EH (cell line): ENCODE data around the gene ITGA3.

Source experiments
- DNase-seq: peaks from one replicate; pipeline ENCODE4 v3.0.0-alpha.2; 2015; ENCODE audit warnings: low read depth

The ITGA3 gene

DNA sequence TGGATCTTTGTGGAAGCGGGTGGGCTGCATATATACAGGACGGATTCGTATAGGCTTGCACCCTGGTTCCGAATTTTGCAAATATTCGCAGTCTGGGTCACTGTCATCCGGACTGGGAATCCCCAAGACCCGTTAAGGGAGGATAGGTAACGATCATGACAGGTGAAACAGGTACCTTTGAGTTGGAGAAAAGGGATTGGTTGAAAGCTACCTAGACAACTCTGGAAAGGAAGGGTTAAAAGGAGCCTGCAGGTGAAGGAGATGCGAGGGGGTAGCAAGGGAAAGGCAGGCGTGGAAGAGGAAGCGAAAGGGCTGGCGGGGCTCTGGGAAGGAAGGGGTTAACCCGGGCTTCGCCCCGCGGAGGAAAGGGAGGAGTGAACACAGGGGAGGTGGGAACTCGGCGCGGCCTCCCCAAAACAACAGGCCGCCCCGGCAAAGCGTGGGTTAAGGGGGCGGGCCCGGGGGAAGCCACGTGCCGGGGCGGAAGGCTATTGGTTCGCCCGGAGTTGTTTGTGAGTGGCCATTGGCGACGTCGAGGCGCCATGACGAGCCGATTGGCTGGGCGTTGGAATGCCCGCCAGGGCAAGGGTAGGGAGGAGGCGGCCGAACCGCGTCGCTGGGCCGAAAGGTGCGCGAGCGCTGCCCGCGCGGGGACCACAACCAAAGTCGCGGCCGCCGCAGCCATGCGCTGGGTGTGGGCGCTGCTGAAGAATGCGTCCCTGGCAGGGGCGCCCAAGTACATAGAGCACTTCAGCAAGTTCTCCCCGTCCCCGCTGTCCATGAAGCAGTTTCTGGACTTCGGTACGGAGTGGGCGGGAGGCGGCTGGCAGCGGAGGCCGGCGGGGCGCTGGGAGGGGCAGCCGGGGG is 39.1 kb downstream of the ITGA3 start, which contains the start of gene PDK2:
Gene PDK2, plus strand, starts transcription at position 599 of the 867 bp plus-strand sequence. Its CDS starts 85 bp downstream, at position 684.
- peak; percentile 96 for DNase-seq

DNA sequence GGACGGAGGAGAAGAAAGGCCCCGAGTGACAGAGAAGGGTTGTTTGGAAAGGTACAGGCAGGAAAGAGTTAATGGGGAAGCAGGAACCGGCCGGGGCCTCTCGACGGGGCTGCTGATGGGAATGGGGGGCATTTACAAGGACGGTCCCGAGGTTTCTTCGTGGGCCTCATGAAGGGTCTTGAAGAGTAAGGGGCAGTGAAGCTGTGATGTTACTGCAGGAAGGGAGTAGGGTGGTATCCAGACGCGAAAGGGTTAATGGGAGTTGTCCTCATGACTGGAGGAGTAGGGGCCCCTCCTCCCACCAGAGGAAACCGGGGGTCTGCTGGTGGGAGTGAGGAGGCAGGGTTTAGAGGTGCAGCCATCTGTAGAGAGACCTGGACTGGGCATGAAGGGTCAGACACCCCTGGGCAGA is 39.7 kb downstream of the ITGA3 start:
- no peak for DNase-seq

DNA sequence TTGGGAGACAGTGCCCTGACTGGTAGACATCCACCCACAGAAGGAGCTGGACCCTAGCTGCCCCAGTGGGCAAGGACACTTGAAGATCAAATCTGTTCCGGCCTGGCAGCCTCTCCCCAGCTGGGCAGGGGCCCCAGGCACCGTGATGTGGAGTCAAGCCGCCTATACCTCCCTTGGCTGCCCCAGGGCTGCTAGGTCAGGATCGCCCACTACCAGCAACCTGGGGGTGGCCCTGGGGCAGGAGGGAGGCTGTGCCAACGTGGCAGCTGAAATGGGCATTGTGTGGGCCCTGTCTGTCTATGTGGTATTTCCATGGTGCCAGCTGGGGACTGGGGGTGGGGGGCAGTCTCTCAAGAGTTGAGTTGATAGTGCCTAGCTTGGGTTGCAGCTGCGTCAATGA is 40.2 kb downstream of the ITGA3 start:
- no peak for DNase-seq

DNA sequence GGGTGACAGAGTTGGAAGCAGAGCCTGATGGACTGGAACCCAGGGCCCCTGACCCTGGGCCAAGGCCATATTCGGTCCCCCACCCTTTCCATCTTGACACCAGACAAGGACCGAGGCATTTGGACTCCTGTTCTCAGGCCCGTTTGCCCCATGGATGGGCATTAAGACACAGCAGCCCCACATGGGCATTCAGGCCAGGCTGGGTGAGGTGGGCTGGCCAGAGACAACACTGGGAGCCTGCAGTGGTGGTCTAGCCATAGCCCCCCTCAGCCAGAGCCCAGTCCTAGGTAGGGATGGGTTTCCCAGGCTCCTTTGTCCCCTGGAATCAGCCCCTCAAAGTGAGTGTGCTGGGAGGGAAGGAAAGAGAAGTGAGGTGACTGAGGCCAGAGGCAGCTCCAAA is 40.8 kb downstream of the ITGA3 start:
- DNase-seq = no peak

DNA sequence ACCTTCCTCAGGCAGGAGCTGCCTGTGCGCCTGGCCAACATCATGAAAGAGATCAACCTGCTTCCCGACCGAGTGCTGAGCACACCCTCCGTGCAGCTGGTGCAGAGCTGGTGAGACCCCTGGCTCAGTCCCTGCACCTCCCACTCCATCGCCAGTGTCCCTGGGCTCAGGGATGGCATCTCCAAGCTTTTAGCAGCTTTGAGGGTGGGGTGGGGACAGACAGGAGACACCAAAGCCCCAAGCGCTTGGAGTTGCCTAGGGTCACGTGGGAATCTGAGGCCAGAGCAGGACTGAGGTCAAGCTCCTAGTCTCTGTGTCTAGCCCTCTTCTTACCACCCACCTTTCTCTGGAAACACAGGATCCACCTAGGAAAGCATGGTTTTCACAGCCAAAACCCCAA is 41.5 kb downstream of the ITGA3 start:
- no peak for DNase-seq

DNA sequence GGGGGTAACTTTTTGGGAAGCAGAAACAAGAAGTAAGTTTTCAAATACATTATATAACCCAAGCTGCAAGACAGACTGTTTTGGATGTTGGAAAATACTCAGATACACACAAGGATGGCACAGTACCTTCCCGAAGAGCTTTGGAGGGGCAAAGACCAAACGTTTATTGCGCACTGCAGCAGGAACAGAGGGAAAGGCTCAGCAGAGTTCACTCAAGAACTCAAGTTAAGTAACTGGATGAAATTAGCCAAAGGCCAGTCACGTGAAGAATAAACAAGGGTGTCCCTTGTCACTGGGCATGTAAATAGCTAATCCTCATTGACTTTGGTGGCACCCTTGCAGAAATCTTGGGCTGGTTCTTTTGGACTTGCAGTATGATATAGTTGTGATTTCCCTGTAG is 42.0 kb downstream of the ITGA3 start:
- DNase-seq = no peak

DNA sequence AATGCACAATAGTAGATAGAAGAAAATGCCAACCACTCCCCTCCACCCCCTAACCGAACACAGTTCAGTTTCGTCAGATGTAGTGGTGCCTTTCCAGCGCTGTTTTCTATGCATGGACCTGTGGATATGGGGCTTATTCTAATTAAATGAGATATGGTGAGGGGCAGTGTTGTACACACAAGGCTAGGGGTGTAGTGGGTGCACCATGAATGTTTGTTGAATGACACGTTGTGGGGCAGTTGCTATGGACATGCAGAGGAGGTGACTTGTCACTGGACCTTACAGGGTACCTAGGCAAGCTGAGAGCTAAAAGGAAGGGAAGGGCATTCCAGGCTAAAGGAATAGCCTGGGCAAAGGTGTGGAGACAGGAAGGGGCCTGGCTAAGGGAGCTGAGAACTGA is 42.7 kb downstream of the ITGA3 start:
- no peak for DNase-seq

GRCh38 chr17:50099003-50099402 is 43.1 kb downstream of the ITGA3 start:
- no peak for DNase-seq

DNA sequence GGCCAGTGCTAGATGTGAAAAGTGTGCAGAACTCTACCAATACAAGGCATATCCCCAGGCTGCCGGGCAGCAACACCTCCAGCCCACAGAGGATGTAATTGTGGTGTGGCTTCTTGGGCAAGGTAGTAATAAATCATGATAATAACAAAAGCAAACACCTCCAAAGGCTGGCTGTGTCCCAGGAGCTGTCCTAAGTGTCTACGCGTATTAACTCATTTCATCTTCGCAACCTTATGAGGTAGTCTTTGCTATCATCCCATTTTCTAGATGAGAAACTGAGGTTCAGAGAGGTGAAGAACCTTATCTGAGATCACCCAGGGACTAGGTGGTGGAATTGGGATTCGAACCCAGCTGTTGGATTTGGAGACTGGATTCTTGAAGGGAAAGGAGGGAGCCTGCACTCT is 44.6 kb downstream of the ITGA3 start:
- DNase-seq = no peak

GRCh38 chr17:50100921-50101345 is 45.0 kb downstream of the ITGA3 start:
- peak; percentile 57 for DNase-seq

- DNase-seq = peak; percentile 57
Measured at GRCh38 chr17:50101346-50102163, 45.6 kb downstream of the ITGA3 start.

DNA sequence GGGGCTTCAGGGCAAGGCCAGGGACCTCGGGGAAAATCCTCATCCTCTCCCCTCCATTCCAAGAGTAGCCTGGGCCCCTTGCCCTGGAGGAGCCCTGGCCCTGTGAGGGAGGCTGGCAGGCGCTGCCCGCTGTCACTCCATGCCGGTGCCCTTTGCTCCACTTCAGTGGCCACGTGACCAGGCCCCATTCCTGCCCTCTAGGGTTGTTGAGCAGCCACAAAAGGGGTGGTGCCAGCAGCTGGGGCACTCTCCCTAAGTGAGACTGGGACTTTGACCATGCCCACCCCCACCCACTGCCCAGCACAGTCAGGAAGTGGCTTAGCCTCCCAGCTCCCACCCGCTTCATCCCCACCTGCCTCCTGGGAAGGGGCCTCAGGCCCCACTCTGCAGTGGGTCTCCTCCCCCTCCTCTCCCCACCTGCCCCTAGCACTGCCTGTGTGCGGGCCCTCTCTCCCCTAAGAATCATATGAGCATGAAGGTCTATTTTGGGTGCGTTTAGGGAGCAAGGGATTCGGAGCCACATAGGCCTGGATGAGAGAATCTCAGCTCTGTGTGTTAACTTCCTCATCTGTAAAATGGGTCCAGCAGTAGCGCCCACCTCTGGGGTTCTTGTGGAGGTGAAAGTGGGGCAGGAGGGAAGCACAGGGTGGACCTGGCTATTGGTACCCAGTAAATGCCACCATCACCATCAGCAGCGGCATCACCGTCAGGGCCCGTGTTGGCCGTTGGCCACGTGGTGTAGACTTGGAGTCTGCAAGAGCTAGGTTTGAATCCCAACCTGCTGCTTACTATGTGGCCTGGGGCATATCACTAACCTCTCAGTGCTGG is 46.5 kb downstream of the ITGA3 start:
- no peak for DNase-seq

DNA sequence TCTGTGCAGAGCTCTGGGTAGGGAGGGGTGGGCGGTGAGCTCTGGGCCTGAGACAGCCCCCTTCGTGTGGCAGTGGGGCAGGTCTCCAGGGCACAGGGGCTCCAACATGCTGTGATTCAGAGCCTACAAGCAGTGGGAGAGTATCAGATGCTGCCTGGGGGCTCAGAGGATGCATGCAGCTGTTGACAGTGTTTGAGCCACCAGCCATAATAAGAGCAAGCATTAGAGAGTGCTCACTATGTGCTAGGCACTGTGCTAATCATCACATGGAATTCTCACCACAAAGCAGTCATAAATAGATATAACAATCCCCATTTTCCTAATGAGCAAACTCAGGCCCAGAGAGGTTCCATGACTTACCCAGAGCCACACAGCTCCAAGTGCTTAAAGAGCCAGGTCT is 47.3 kb downstream of the ITGA3 start:
- DNase-seq = no peak

- DNase-seq = no peak
Measured at GRCh38 chr17:50103941-50104340, 48.0 kb downstream of the ITGA3 start.

GRCh38 chr17:50105811-50106210 is 49.9 kb downstream of the ITGA3 start:
- DNase-seq = no peak

GRCh38 chr17:50106393-50107131 is 50.7 kb downstream of the ITGA3 start:
- DNase-seq = no peak

- peak; percentile 64 for DNase-seq
Measured at GRCh38 chr17:50107790-50108414, 52.0 kb downstream of the ITGA3 start.

DNA sequence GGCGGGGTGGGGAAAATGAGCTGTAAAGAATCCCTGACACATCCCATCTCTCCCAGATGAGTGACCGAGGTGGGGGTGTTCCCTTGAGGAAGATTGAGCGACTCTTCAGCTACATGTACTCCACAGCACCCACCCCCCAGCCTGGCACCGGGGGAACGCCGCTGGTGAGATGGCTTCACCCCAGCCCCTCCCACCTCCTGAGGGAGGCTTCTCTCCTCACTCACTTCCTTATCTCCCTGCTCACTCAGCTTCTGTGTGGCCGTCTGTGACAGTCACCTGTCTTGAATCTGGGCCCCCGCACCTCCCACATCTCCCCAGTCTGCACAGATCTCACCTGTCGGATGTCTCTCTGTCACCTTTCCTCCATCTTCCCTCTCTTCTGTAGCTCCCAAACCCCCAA is 52.6 kb downstream of the ITGA3 start:
- no peak for DNase-seq

DNA sequence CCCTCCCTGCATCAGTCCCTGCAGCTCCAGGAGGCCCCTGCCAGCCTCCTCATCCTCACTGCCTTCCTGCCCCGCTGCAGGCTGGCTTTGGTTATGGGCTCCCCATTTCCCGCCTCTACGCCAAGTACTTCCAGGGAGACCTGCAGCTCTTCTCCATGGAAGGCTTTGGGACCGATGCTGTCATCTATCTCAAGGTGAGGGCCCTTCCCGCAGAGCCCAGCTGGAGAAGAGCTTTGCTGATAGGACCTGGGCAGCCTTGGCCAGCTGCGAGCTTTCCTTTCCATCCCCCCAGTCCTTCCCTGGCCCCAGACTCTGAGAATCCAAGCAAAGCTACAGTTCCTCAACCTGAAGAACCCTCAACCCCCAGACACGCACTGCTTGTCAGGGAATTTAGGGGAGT is 53.3 kb downstream of the ITGA3 start:
- no peak for DNase-seq

DNA sequence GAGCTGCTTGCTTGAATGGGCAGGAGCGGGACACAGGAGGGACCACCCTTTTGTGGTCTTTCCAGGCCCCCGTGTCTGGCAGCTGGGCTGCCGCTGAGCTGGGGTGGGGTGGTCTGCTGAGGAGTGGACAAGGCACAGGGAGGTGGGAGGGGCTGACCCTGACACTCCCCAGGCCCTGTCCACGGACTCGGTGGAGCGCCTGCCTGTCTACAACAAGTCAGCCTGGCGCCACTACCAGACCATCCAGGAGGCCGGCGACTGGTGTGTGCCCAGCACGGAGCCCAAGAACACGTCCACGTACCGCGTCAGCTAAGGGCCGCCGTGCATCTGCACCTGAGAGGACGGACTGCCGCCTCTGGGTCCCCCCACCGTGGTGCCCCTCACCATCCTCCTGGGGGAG is 53.9 kb downstream of the ITGA3 start:
- DNase-seq = no peak
